8988T (cell line): ENCODE data around the gene RPS13.
"Not testable (repeated sequence)": the region's sequence is repeated elsewhere in the genome, so short reads cannot be mapped to it uniquely, and the experiment has no call there.

ENCODE experiments used
- DNase-seq: peaks from one replicate; pipeline ENCODE4 v3.0.0; 2011

RPS13 gene

GRCh38 chr11:17034027-17034426 lies 43.4 kb downstream of the RPS13 start:
- DNase-seq: not testable (repeated sequence)

DNA sequence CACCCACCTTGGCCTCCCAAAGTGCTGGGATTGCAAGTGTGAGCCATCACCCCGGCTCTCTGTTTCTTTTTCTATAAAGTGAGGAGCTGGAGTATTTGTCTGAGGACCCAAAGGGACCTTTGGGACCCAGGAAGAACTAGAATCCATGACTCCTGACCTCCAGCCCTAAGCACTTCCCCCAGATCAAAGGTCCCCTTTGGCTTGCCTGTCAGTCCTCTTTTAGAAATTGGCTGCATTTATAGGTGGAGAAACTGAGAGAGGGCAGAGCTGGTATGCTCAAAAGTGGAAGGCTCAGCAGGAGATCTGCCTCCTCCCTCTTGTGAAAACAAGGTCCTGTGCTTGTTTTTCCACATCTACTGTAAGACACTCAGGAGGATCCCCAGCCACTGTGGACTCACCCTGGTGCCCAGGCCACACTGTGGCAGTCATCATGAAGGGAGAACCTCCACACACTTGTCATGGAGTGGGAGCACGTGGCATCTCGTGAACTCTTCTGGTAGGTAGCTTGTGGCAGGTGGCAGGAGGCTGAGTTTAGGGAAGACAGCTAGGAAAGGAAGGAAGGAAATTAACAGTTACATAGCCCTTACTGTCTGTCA lies 50.9 kb downstream of the RPS13 start:
- DNase-seq: no peak

DNA sequence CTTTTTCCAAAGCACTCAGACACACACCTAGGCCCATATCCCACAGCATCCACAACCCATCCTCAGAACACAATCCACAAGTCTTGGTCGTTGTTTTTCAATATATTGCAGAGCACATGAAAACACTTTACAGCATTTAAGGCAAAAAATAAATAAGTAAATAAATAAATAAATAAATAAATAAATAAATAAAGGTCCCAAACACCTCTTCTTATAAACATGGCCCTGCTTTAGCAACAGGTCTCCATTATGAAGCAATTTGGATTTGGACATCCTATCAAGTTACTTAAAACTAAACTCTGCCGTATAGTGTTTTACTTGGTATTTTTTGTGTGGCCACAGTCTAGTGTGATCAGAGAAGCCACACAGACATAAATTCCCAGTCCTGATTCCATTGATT lies 52.5 kb downstream of the RPS13 start:
- no peak for DNase-seq
